Endothelial cell of umbilical vein (primary cell): ENCODE data around the gene NSD1. TPM values are rescaled to one million over a fixed set of nuclear protein-coding genes. Genes with fewer than 3 reads are reported as not detected.

Experiments used
- BruUV-seq: library from RNA; stranded (reverse); fragments of 400-500 nt; replicated peaks from 2 replicates; lab custom pipeline; 2021; lab: Mats Ljungman, UMichigan
- CTCF ChIA-PET: fragments of 300-600, 350-600 bp; sonication (Branson Sonifier 250); formaldehyde crosslinking; loops from one replicate; lab custom pipeline; 2021; ENCODE audit warnings: antibody characterized with exemption, inconsistent platforms; lab: Charles Lee
- POLR2A ChIA-PET: fragments of 300-600, 350-600 bp; sonication (Branson Sonifier 250); formaldehyde crosslinking; loops from one replicate; lab custom pipeline; 2021; ENCODE audit warnings: antibody characterized with exemption, inconsistent platforms; lab: Charles Lee
- DNase-seq: peaks from one replicate; pipeline ENCODE4 v3.0.0-alpha.2; 2011; ENCODE audit warnings: low read depth, low spot score
- FAIRE-seq: peaks from 2 replicates; lab custom pipeline; 2011; peaks lifted over from hg19 to GRCh38; lab: Jason Lieb, UNC
- H2AFZ ChIP-seq: 2 replicates; pipeline ENCODE4 v1.6.0; 2012; ENCODE audit warnings: low read depth, low read length, control low read depth, inconsistent platforms
- H3K27ac ChIP-seq: 2 replicates; pipeline ENCODE4 v1.5.1; 2011; ENCODE audit warnings: low read depth, mild to moderate bottlenecking, control low read depth, low read length, moderate library complexity; ENCODE audit not compliant: insufficient read depth
- H3K27me3 ChIP-seq, 2 experiments: 2 replicates each; pipeline versions ENCODE4 v1.6.0 to v1.6.1; 2011; ENCODE audit warnings: low read length in 2 of 2, mixed read lengths in 1 of 2; ENCODE audit not compliant: control insufficient read depth in 2 of 2, insufficient read depth in 2 of 2
- H3K36me3 ChIP-seq, 2 experiments: 2 replicates in 1 of 2; 3 replicates in 1 of 2; pipeline ENCODE4 v1.5.1; 2011; ENCODE audit warnings: low read length in 2 of 2, mild to moderate bottlenecking in 1 of 2, moderate library complexity in 1 of 2; ENCODE audit not compliant: control insufficient read depth in 2 of 2, insufficient read depth in 2 of 2; ENCODE audit errors: extremely low read depth in 1 of 2
- H3K4me1 ChIP-seq: 3 replicates; pipeline ENCODE4 v1.5.1; 2011; ENCODE audit warnings: mild to moderate bottlenecking, low read length; ENCODE audit not compliant: control insufficient read depth, insufficient read depth; ENCODE audit errors: extremely low read depth
- H3K4me2 ChIP-seq: 2 replicates; pipeline ENCODE4 v1.6.1; 2011; ENCODE audit warnings: low read length, control low read depth, mixed read lengths; ENCODE audit not compliant: insufficient read depth
- H3K4me3 ChIP-seq, 3 experiments: fragments of 200-600 bp in 1 of 3; sonication (generic), shearing (Covaris generic) in 1 of 3; replicated peaks in 1 of 3; 2 replicates each; pipeline ENCODE4 v1.5.1; 2011 to 2016; ENCODE audit warnings: control low read depth in 3 of 3, low read length in 3 of 3, mild to moderate bottlenecking in 2 of 3, inconsistent platforms in 1 of 3, low read depth in 1 of 3, moderate library complexity in 1 of 3; ENCODE audit not compliant: insufficient read depth in 1 of 3
- H3K79me2 ChIP-seq: 2 replicates; pipeline ENCODE4 v1.6.0; 2012; ENCODE audit warnings: low read length, inconsistent platforms; ENCODE audit not compliant: control insufficient read depth, insufficient read depth
- H3K9ac ChIP-seq: replicated peaks from 2 replicates; pipeline ENCODE3; 2011; ENCODE audit warnings: low read length, control low read depth; ENCODE audit not compliant: insufficient read depth; ENCODE audit errors: extremely low read depth
- H3K9me1 ChIP-seq: replicated peaks from 3 replicates; pipeline ENCODE4 v1.6.0; 2011; ENCODE audit warnings: mild to moderate bottlenecking, low read length; ENCODE audit not compliant: control insufficient read depth, insufficient read depth; ENCODE audit errors: extremely low read depth
- H3K9me3 ChIP-seq: replicated peaks from 2 replicates; pipeline ENCODE4 v1.5.1; 2012; ENCODE audit warnings: low read length, inconsistent platforms; ENCODE audit not compliant: control insufficient read depth, insufficient read depth
- H4K20me1 ChIP-seq: replicated peaks from 2 replicates; pipeline ENCODE3; 2011; ENCODE audit warnings: mild to moderate bottlenecking, low read length; ENCODE audit not compliant: control insufficient read depth, insufficient read depth; ENCODE audit errors: extremely low read depth
- EZH2 ChIP-seq: IDR thresholded peaks from 2 replicates; pipeline ENCODE4 v1.6.1; 2012; ENCODE audit warnings: borderline replicate concordance, low read depth, mild to moderate bottlenecking, moderate library complexity, low read length, inconsistent platforms; ENCODE audit not compliant: severe bottlenecking
- FOS ChIP-seq: IDR thresholded peaks from 2 replicates; pipeline ENCODE4 v1.6.1; 2011; ENCODE audit warnings: mild to moderate bottlenecking, low read length, moderate library complexity, borderline replicate concordance; ENCODE audit not compliant: insufficient read depth
- GATA2 ChIP-seq: IDR thresholded peaks from 2 replicates; pipeline ENCODE4 v1.7.0; 2011; ENCODE audit warnings: low read depth, mild to moderate bottlenecking, moderate library complexity, mixed read lengths, low read length; ENCODE audit not compliant: insufficient read length, insufficient read depth
- JUN ChIP-seq: IDR thresholded peaks from 2 replicates; pipeline ENCODE4 v1.6.1; 2011; ENCODE audit warnings: borderline replicate concordance, low read depth; ENCODE audit not compliant: insufficient read length, insufficient read depth
- MAX ChIP-seq: IDR thresholded peaks from 2 replicates; pipeline ENCODE4 v1.6.1; 2011; ENCODE audit not compliant: insufficient read depth, insufficient read length
- MYC ChIP-seq: IDR thresholded peaks from one replicate; pipeline ENCODE4 v1.6.1; 2011; ENCODE audit warnings: mild to moderate bottlenecking, low read depth, low read length
- POLR2A ChIP-seq: IDR thresholded peaks from 2 replicates; pipeline ENCODE4 v1.6.1; 2012; ENCODE audit warnings: low read depth, mild to moderate bottlenecking, control low read depth, low read length
- POLR2AphosphoS5 ChIP-seq: IDR thresholded peaks from 2 replicates; pipeline ENCODE4 v1.6.1; 2012; ENCODE audit warnings: low read depth, mild to moderate bottlenecking, control low read depth, low read length, moderate library complexity; ENCODE audit not compliant: insufficient read depth
- dilution Hi-C: fragments of 300-500 bp; cut with MboI; formaldehyde crosslinking; loops from one replicate; pipeline ENCODE4 v1.15.0; 2019; ENCODE audit warnings: low sequenced_read_pairs; ENCODE audit not compliant: extremely low pct_ligation_motif_present
- intact Hi-C: fragments of 100-400 bp; cut with micrococcal nuclease; formaldehyde crosslinking; loops from one replicate; pipeline ENCODE4 v1.10.0; 2022
- polyA plus RNA-seq, 4 experiments: library from polyadenylated mRNA; depleted of rRNA in 3 of 4; stranded (reverse) in 3 of 4; unstranded in 1 of 4; fragments of >200 nt; gene quantifications; 2 replicates each; pipeline versions ENCODE4 v1.2.1 to v1.2.3, GENCODE V29; 2011 to 2012; ENCODE audit warnings: missing spikeins in 1 of 4
- total RNA-seq: library from RNA; stranded (reverse); gene quantifications from 2 replicates; pipeline ENCODE4 v1.2.3, GENCODE V29; 2021
- TF ChIP-seq, protein P1 (sequence below), 2 donors: IDR thresholded peaks; 1 replicate in 1 of 2; 2 replicates in 1 of 2; pipeline ENCODE4 v1.5.1; 2011; ENCODE audit warnings: low read length in 2 of 2, mild to moderate bottlenecking in 2 of 2, moderate library complexity in 2 of 2, control low read depth in 1 of 2, inconsistent platforms in 1 of 2, low read depth in 1 of 2; ENCODE audit not compliant: insufficient read depth in 1 of 2; ENCODE audit errors: extremely low read depth in 1 of 2

The NSD1 gene
- total and polyA plus RNA-seq, 2 donors (not counting 3 experiments of a cell fraction or from before 2014, with no cell fraction given) = 14.4 to 90.4 TPM

DNA sequence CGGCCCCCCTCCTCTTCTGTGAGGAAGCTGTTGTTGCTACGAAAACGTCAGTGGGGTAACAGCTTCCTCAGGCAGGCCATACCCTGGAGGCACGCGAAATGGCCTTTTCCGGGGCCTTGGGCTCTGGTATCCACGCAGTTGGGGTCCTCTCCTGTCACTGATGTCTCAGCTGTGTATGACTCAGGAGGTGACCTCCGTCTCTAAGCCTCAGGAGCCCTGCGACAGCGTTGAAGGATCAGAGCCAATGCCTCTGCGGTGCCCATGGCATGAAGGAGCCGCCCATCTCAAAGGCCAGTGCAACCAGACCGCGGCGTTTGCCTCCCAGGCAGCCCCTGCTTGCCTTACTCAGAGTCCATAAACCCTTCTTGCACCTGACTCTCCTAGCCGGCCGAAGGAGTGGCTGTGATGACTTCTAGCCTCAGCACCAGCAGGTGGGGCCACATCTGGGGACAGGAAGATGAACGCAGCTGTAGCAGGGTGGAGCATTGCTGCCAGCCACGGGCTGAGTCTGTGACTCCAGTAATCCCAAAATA, 179.1 kb downstream of the NSD1 start:
- DNase-seq = no peak
- Histone ChIP-seq H3K4me2 (peak overlapping the region; percentile 76), H3K9me1 (no peaks in the 10 kb centered on the region), H3K36me3 (peaks cover 0 to 6% of the 10 kb centered on the region in 2 experiments), H3K27me3 (no peaks in the 10 kb centered on the region), H2AFZ (peak overlapping the region; percentile 19), H3K9ac (peak overlapping the region; percentile 50), H4K20me1 (no peaks in the 10 kb centered on the region), H3K27ac (peak overlapping the region; percentile 54), H3K4me1 (peaks cover 22% of the 10 kb centered on the region), H3K4me3 (peak overlapping the region; percentile 21 to 43 (median 26)), H3K9me3 (no peaks in the 10 kb centered on the region), H3K79me2 (peaks cover 10% of the 10 kb centered on the region)
- BruUV-seq = TSS peak; percentile 75
- CTCF ChIA-PET = interaction anchor here (1.0 to 1.2 kb wide), 4 partner anchors 15 to 199 kb away, joined by 4 to 9 read pairs (median 4); no protein-coding TSS in a partner anchor
- intact Hi-C loops (loop anchor here (1.0 to 5.0 kb wide), 5 partner anchors 9 to 660 kb away; partner anchors contain the start of genes LMAN2, PRELID1 and RAB24), dilution Hi-C loops (no loop called here)
- no peak for TF ChIP-seq EZH2
- no peak for FAIRE-seq
- POLR2A ChIA-PET = no interaction called here

DNA sequence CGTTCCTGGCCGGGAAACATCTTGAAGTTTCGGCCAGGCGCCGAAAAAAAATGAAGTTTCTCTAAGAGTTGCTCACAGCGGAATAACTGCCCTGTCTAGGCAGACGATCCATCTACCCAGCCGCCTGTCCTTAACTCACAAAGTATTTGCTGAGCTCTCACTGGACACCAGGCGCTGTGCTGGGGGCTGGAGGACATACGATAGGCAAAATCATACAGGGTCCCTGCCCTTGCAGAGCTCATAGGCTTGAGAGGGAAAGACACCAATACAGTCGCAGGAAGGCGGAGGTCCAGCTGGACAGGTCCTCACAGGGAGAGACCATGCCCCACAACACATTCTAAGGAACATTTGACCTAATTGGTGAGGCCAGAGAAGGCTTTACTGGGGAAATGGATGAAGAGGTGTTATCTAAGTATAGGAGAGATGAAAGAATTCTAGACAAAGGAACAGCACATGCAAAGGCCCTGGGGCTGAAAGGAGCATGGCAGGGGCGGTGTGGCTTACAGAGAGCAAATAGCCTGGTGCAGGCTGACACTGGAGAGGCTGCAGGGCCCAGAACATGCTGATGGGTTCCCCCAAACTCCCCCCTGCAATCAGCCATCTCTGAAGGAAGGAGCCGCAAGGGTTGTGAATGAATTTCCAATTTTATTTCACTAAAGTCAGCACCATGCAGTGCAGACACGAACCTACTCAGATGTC, 180.1 kb downstream of the NSD1 start:
- Histone ChIP-seq H3K79me2 (peaks cover 10% of the 10 kb centered on the region), H3K4me3 (no peak overlapping the region), H3K27ac (no peak overlapping the region), H3K4me1 (peaks cover 22% of the 10 kb centered on the region), H3K36me3 (peaks cover 0 to 6% of the 10 kb centered on the region in 2 experiments), H3K9me1 (no peaks in the 10 kb centered on the region), H3K27me3 (no peaks in the 10 kb centered on the region), H3K9ac (no peak overlapping the region), H2AFZ (no peak overlapping the region), H4K20me1 (no peaks in the 10 kb centered on the region), H3K4me2 (no peak overlapping the region), H3K9me3 (no peaks in the 10 kb centered on the region)
- no TSS peak for BruUV-seq
- CTCF ChIA-PET = no interaction called here
- POLR2A ChIA-PET = interaction anchor here (0.6 kb wide), 1 partner anchor 31 kb away, joined by 5 read pairs; no protein-coding TSS in a partner anchor
- TF ChIP-seq POLR2AphosphoS5 (no peak), JUN (no peak), FOS (no peak), EZH2 (no peak), MYC (no peak), GATA2 (no peak), POLR2A (no peak), MAX (no peak)
- TF ChIP-seq, protein P1, sequence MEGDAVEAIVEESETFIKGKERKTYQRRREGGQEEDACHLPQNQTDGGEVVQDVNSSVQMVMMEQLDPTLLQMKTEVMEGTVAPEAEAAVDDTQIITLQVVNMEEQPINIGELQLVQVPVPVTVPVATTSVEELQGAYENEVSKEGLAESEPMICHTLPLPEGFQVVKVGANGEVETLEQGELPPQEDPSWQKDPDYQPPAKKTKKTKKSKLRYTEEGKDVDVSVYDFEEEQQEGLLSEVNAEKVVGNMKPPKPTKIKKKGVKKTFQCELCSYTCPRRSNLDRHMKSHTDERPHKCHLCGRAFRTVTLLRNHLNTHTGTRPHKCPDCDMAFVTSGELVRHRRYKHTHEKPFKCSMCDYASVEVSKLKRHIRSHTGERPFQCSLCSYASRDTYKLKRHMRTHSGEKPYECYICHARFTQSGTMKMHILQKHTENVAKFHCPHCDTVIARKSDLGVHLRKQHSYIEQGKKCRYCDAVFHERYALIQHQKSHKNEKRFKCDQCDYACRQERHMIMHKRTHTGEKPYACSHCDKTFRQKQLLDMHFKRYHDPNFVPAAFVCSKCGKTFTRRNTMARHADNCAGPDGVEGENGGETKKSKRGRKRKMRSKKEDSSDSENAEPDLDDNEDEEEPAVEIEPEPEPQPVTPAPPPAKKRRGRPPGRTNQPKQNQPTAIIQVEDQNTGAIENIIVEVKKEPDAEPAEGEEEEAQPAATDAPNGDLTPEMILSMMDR (IDR thresholded peaks at IDR 0.05; ENCODE audit: extremely low read depth in 1 of 2, insufficient read depth in 1 of 2, low read depth in 1 of 2, low read length in 2 of 2) = no peak
- intact Hi-C loops (loop anchor here (2.0 to 5.0 kb wide), 3 partner anchors 37 to 661 kb away; partner anchors contain the start of gene LMAN2), dilution Hi-C loops (no loop called here)
- DNase-seq = no peak
- FAIRE-seq = no peak
